GM12865 (cell line): ENCODE measurements around the gene RTN4RL2.

Experiments used
- DNase-seq: peaks from one replicate; pipeline ENCODE4 v3.0.0; 2010; ENCODE audit warnings: low read depth
- H3K4me3 ChIP-seq: 2 replicates; pipeline ENCODE4 v1.5.1; 2011; ENCODE audit warnings: mild to moderate bottlenecking, low read depth, low read length, control low read depth
- TF ChIP-seq, protein P1 (sequence below): IDR thresholded peaks from 2 replicates; pipeline ENCODE4 v1.5.1; 2011; ENCODE audit warnings: low read length, control low read depth, low read depth, inconsistent platforms; ENCODE audit not compliant: insufficient read depth; ENCODE audit errors: missing control alignments

Gene RTN4RL2

DNA sequence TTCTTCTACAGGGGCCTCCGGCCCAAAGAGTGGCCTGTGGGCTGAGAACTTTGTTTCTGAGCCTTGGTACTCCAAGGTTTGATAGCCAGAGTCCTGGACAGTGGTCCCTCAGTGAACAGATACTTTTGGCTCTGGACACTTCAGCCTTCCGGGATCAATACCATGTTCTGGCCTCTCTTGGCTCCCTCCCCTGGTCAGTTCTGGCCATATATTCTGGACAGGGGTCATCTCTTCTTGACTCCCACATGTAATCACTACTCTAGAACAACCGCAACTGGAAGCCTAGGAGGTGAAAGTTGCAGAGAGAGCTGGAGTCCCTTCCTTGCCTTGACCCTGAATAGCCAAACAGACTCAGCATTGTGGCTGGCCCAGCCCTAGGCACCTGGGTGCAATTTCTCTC is 2.3 kb downstream of the RTN4RL2 start:
- no peak for DNase-seq
- TF ChIP-seq, protein P1, sequence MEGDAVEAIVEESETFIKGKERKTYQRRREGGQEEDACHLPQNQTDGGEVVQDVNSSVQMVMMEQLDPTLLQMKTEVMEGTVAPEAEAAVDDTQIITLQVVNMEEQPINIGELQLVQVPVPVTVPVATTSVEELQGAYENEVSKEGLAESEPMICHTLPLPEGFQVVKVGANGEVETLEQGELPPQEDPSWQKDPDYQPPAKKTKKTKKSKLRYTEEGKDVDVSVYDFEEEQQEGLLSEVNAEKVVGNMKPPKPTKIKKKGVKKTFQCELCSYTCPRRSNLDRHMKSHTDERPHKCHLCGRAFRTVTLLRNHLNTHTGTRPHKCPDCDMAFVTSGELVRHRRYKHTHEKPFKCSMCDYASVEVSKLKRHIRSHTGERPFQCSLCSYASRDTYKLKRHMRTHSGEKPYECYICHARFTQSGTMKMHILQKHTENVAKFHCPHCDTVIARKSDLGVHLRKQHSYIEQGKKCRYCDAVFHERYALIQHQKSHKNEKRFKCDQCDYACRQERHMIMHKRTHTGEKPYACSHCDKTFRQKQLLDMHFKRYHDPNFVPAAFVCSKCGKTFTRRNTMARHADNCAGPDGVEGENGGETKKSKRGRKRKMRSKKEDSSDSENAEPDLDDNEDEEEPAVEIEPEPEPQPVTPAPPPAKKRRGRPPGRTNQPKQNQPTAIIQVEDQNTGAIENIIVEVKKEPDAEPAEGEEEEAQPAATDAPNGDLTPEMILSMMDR: no peak

DNA sequence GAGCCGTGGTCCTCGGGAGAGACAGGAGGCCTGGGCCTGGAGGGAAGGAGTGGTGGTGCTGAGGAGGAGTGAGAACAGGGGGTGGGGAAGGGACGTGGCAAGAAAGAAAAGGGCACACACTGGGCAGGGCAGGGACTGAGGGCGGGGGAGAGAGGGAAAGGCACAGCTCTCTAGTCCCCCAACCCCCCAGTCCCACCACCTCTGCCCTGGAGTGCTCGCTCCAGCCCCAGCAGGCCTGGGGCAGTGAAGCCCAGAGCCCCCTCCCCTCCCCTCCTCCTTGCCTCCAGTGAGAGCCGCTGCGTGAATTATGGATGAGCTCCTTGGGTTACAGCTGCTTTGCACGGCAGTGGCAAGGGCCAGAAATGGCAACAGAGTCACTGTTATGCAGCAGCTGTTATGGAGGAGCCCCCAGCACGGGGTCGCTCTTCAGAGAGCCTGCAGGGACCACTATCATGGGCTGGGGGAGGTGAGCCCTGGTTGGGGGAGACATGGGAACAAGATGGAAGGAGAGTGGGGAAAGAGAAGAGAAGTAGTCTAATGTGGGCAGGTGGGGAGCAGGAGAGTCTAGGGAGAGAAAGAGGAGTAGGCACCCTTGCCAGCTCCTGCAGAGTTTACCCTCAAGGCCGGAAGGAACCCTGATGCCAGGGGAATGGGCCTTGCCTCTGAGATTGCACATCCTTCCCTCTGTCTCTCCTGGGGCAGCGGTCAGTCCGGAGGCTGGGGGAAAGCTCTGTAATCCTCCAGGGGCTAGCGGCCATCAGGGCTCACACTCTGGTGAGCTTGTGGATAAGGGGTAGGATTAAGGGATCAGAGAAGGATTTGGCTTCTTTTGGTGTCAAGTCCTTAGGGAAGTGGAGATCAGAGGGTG is 3.6 kb downstream of the RTN4RL2 start:
- no peak for DNase-seq
- H3K4me3 ChIP-seq: no peak overlapping the region
- TF ChIP-seq, protein P1: no peak

More for the DNA sequence above, 2.3 kb downstream of the RTN4RL2 start:
- no peak overlapping the region for H3K4me3 ChIP-seq

- TF ChIP-seq, protein P1: no peak
- DNase-seq: no peak
- no peak overlapping the region for H3K4me3 ChIP-seq
Observed at GRCh38 chr11:57464539-57465181, 4.3 kb downstream of the RTN4RL2 start.

GRCh38 chr11:57466680-57467079 is 6.4 kb downstream of the RTN4RL2 start:
- H3K4me3 ChIP-seq: no peak overlapping the region
- DNase-seq: no peak
- TF ChIP-seq, protein P1: no peak

DNA sequence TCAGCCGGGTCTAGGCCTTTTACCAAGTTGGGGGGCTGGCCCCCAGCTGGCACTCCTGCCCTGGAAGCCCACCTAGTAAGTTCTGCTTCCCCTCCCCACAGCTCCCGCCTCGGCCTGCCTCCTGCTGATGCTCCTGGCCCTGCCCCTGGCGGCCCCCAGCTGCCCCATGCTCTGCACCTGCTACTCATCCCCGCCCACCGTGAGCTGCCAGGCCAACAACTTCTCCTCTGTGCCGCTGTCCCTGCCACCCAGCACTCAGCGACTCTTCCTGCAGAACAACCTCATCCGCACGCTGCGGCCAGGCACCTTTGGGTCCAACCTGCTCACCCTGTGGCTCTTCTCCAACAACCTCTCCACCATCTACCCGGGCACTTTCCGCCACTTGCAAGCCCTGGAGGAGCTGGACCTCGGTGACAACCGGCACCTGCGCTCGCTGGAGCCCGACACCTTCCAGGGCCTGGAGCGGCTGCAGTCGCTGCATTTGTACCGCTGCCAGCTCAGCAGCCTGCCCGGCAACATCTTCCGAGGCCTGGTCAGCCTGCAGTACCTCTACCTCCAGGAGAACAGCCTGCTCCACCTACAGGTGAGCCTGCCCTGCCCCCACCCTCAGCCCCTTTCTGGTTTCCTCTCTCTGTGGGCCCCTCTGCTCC is 7.3 kb downstream of the RTN4RL2 start:
- no peak for DNase-seq
- no peak overlapping the region for H3K4me3 ChIP-seq
- TF ChIP-seq, protein P1: no peak

DNA sequence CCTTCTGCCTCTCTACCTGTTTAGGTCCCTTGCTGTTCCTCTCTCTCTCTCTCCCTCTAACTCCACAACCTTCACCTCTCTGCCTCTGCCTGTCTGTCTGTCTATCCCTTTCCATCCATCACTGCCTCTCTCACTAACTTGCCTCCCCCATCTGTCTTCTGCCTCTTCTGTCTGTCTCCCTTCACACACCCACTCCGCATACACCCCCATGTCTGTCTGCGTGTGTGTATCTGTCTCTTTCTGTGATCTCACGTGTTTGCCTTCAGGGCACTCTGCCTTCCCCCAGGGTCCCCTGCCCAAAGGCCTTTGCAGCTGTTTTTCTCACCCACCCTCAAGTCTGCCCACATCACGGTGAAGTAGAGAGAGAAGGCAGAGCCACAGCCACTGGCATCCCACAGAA is 7.9 kb downstream of the RTN4RL2 start:
- H3K4me3 ChIP-seq: no peak overlapping the region
- no peak for DNase-seq
- TF ChIP-seq, protein P1: no peak
